Progenitor cell of endocrine pancreas (in vitro differentiated cells): Measurements from ENCODE around the gene KLHL3. TPM values are rescaled to one million over a fixed set of nuclear protein-coding genes. Genes with fewer than 3 reads are reported as not detected.

Source experiments
- DNase-seq: peaks from one replicate; pipeline ENCODE4 v3.0.0; 2021; ENCODE audit warnings: low spot score; ENCODE audit not compliant: unreplicated experiment
- H3K27ac Mint-ChIP-seq: 2 replicates; pipeline ENCODE4 v1.8.0; 2021; ENCODE audit warnings: mild to moderate bottlenecking, moderate library complexity, mixed read lengths
- H3K27me3 Mint-ChIP-seq: 2 replicates; pipeline ENCODE4 v1.8.0; 2021; ENCODE audit warnings: mixed read lengths
- H3K36me3 Mint-ChIP-seq: 2 replicates; pipeline ENCODE4 v1.8.0; 2022; ENCODE audit warnings: mixed read lengths; ENCODE audit not compliant: insufficient read depth
- H3K4me1 Mint-ChIP-seq: 2 replicates; pipeline ENCODE4 v1.8.0; 2021; ENCODE audit warnings: low read depth, mixed read lengths
- H3K4me3 Mint-ChIP-seq: 2 replicates; pipeline ENCODE4 v1.8.0; 2021; ENCODE audit warnings: low read depth, mild to moderate bottlenecking, moderate library complexity, mixed read lengths
- H3K9me3 Mint-ChIP-seq: 2 replicates; pipeline ENCODE4 v1.8.0; 2021; ENCODE audit warnings: low read depth, mixed read lengths
- total RNA-seq: library from RNA; stranded (reverse); gene quantifications from 2 replicates; pipeline ENCODE4 v1.2.1, GENCODE V29; 2021
- TF ChIP-seq, protein P1 (sequence below): fragments of 200-600 bp; sonication (generic); IDR thresholded peaks from one replicate; pipeline ENCODE4 v1.5.0; 2021; ENCODE audit warnings: antibody characterized with exemption, mild to moderate bottlenecking; ENCODE audit not compliant: unreplicated experiment

KLHL3 gene
- total RNA-seq, 1 donor from 2014 or later, result 34.7 TPM

GRCh38 chr5:137580030-137580429 lies 155.9 kb downstream of the KLHL3 start:
- Mint-ChIP-seq H3K9me3 (peaks cover 3% of the 10 kb centered on the region), H3K4me3 (no peak overlapping the region), H3K36me3 (no peaks in the 10 kb centered on the region), H3K27ac (no peak overlapping the region), H3K27me3 (no peaks in the 10 kb centered on the region), H3K4me1 (no peaks in the 10 kb centered on the region)
- DNase-seq, result no peak
- TF ChIP-seq, protein P1, sequence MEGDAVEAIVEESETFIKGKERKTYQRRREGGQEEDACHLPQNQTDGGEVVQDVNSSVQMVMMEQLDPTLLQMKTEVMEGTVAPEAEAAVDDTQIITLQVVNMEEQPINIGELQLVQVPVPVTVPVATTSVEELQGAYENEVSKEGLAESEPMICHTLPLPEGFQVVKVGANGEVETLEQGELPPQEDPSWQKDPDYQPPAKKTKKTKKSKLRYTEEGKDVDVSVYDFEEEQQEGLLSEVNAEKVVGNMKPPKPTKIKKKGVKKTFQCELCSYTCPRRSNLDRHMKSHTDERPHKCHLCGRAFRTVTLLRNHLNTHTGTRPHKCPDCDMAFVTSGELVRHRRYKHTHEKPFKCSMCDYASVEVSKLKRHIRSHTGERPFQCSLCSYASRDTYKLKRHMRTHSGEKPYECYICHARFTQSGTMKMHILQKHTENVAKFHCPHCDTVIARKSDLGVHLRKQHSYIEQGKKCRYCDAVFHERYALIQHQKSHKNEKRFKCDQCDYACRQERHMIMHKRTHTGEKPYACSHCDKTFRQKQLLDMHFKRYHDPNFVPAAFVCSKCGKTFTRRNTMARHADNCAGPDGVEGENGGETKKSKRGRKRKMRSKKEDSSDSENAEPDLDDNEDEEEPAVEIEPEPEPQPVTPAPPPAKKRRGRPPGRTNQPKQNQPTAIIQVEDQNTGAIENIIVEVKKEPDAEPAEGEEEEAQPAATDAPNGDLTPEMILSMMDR, result peak; percentile 52

DNA sequence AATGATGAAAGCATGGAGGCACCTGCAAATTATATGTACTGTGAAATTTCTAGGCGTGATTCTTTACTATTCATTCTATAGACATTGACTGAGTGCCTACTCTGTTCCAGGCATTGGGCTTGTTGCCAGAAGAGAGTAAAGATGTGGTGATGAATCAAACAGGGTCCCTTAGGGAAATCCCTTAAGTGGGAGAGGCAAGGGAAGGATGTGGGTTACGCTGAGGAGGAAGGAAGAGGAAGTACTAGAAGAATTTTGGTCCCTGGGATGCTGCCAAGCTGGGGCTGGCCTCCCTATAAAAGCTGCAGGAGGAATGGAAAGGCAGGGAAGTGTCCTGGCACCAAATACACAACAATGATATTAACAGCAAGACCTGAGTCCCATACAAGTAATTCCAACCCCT lies 160.0 kb downstream of the KLHL3 start:
- DNase-seq, result no peak
- no peaks in the 10 kb centered on the region for H3K4me1 Mint-ChIP-seq
- H3K27ac Mint-ChIP-seq, result no peak overlapping the region
- TF ChIP-seq, protein P1, result no peak
- H3K36me3 Mint-ChIP-seq, result no peaks in the 10 kb centered on the region
- no peak overlapping the region for H3K4me3 Mint-ChIP-seq
- H3K27me3 Mint-ChIP-seq, result peaks cover 3% of the 10 kb centered on the region
- no peaks in the 10 kb centered on the region for H3K9me3 Mint-ChIP-seq

DNA sequence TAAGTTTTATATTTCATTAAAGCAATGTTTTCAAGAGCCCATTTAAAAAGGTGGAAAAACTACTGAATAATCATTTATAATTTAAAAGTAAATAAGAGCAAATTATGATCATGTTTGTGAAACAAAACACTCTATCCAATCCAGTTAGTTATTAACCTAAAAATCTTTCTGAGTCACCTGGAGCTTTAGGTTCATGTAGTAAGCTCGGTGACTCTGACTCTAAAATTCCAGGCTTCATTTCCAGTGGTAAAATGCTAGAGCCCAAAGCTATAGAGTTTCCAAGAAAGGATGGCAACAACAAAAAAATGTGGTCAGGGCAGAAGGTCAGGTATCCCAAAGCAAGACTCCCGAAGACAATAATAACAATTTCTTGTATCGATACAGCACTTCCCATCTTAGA lies 160.7 kb downstream of the KLHL3 start:
- H3K4me1 Mint-ChIP-seq, result no peaks in the 10 kb centered on the region

GRCh38 chr5:137573376-137573775 lies 162.5 kb downstream of the KLHL3 start:
- H3K36me3 Mint-ChIP-seq, result no peaks in the 10 kb centered on the region
- no peak overlapping the region for H3K4me3 Mint-ChIP-seq
- H3K9me3 Mint-ChIP-seq, result no peaks in the 10 kb centered on the region
- H3K27me3 Mint-ChIP-seq, result peaks cover 3% of the 10 kb centered on the region
- no peaks in the 10 kb centered on the region for H3K4me1 Mint-ChIP-seq
- no peak for DNase-seq
- H3K27ac Mint-ChIP-seq, result no peak overlapping the region
- TF ChIP-seq, protein P1, result no peak

More for the DNA sequence above, 160.7 kb downstream of the KLHL3 start:
- no peaks in the 10 kb centered on the region for H3K9me3 Mint-ChIP-seq
- H3K4me3 Mint-ChIP-seq, result no peak overlapping the region
- H3K27me3 Mint-ChIP-seq, result peaks cover 3% of the 10 kb centered on the region
- DNase-seq, result no peak
- TF ChIP-seq, protein P1, result no peak
- H3K36me3 Mint-ChIP-seq, result no peaks in the 10 kb centered on the region
- H3K27ac Mint-ChIP-seq, result no peak overlapping the region

DNA sequence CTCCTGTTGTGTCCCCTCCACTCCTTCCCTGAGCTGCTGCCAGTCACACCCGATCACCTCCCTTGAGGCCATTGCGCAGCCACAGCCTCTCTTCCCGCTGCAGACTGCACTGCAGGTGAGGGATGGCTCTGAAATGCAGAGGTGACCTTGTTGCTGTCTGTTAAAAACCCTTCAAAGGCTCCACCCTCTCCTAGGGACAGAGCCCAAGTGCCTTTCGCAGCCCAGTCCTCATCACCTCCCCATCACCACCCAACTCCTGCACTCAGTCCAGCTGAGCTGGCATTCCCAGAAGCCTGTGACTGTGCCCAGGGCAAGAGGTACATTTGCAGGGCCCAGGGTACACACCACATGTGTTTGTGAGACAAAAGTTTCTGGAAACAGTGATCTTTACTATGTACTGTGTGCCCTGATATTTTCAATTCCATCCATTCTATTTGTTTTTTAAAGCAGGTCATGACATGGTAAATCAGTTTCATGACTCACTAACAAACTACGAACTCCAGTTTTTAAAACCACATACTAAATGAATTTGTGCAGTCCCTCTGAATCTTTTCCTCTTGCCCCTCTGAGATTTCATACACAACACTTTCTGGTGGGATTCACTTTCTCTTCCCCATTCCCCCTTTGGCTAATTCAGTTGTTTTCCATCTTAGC lies 163.7 kb downstream of the KLHL3 start:
- Mint-ChIP-seq H3K27ac (no peak overlapping the region), H3K27me3 (peaks cover 3% of the 10 kb centered on the region)

More for the DNA sequence above, 163.7 kb downstream of the KLHL3 start:
- TF ChIP-seq, protein P1, result no peak
- Mint-ChIP-seq H3K9me3 (no peaks in the 10 kb centered on the region), H3K4me3 (no peak overlapping the region), H3K4me1 (no peaks in the 10 kb centered on the region), H3K36me3 (no peaks in the 10 kb centered on the region)
- DNase-seq, result no peak
